Activated T-cell treated with anti-CD3 and anti-CD28 coated beads, Interleukin-2, amount 50 U/mL, for 24 hours (primary cell): ENCODE results near the gene PBX2.
"Not testable (repeated sequence)": the region's sequence is repeated elsewhere in the genome, so short reads cannot be mapped to it uniquely, and the experiment has no call there.

ENCODE experiments used
- DNase-seq: peaks from one replicate; pipeline ENCODE4 v3.0.0-alpha.2; 2020
- H3K27ac Mint-ChIP-seq: 2 replicates; pipeline ENCODE4 v1.8.0; 2020; ENCODE audit warnings: mild to moderate bottlenecking, mixed read lengths
- H3K27me3 Mint-ChIP-seq: 2 replicates; pipeline ENCODE4 v1.8.0; 2020; ENCODE audit warnings: mixed read lengths
- H3K36me3 Mint-ChIP-seq: 2 replicates; pipeline ENCODE4 v1.8.0; 2020; ENCODE audit warnings: low read depth, mixed read lengths
- H3K4me1 Mint-ChIP-seq: 2 replicates; pipeline ENCODE4 v1.8.0; 2020; ENCODE audit warnings: low read depth, mixed read lengths
- H3K4me3 Mint-ChIP-seq: 2 replicates; pipeline ENCODE4 v1.8.0; 2020; ENCODE audit warnings: mild to moderate bottlenecking, moderate library complexity, mixed read lengths
- H3K9me3 Mint-ChIP-seq: 2 replicates; pipeline ENCODE4 v1.8.0; 2020; ENCODE audit warnings: mixed read lengths

The PBX2 gene

DNA sequence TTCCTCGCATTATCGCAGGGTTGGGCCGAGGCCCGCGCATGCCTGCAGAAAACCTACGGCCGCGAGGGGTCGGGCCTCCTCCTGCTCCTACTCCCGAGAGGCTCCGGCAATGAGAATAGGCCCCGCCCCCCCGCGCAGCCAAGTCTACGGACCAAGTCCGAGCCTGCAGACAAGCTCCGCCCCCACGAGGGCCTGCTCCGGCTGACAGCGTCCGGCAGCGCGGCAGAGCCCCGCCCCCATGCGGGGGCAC lies 5.6 kb upstream of the PBX2 start:
- Mint-ChIP-seq H3K4me1 (peaks cover 45% of the 10 kb centered on the region), H3K27me3 (no peaks in the 10 kb centered on the region), H3K9me3 (no peaks in the 10 kb centered on the region), H3K4me3 (peak overlapping the region; percentile 96), H3K36me3 (peaks cover 25% of the 10 kb centered on the region), H3K27ac (peak overlapping the region; percentile 99)
- DNase-seq, result peak; percentile 100

GRCh38 chr6:32194825-32195651 lies 5.0 kb upstream of the PBX2 start:
- Mint-ChIP-seq H3K27ac (peak overlapping the region; percentile 99), H3K4me1 (peaks cover 47% of the 10 kb centered on the region), H3K36me3 (peaks cover 29% of the 10 kb centered on the region), H3K27me3 (no peaks in the 10 kb centered on the region), H3K4me3 (peak overlapping the region; percentile 96), H3K9me3 (no peaks in the 10 kb centered on the region)
- no peak for DNase-seq

GRCh38 chr6:32194388-32194787 lies 4.4 kb upstream of the PBX2 start:
- H3K4me3 Mint-ChIP-seq, result peak overlapping the region; percentile 96
- H3K9me3 Mint-ChIP-seq, result no peaks in the 10 kb centered on the region
- no peaks in the 10 kb centered on the region for H3K27me3 Mint-ChIP-seq
- peaks cover 30% of the 10 kb centered on the region for H3K36me3 Mint-ChIP-seq
- no peak for DNase-seq
- H3K4me1 Mint-ChIP-seq, result peaks cover 47% of the 10 kb centered on the region
- peak overlapping the region; percentile 99 for H3K27ac Mint-ChIP-seq

GRCh38 chr6:32193096-32193495 lies 3.1 kb upstream of the PBX2 start:
- Mint-ChIP-seq H3K4me1 (peaks cover 58% of the 10 kb centered on the region), H3K36me3 (peaks cover 43% of the 10 kb centered on the region), H3K27ac (peak overlapping the region; percentile 99), H3K4me3 (peak overlapping the region; percentile 90)
- not testable (repeated sequence) for H3K9me3 Mint-ChIP-seq, DNase-seq, H3K27me3 Mint-ChIP-seq

- DNase-seq, result peak; percentile 69
- Mint-ChIP-seq H3K4me3 (peak within 1 kb of the TSS; percentile 90), H3K9me3 (no peaks in the 10 kb centered on the region), H3K27ac (peak within 1 kb of the TSS; percentile 99), H3K4me1 (peaks cover 63% of the 10 kb centered on the region), H3K36me3 (peaks cover 48% of the 10 kb centered on the region), H3K27me3 (no peaks in the 10 kb centered on the region)
Observed at GRCh38 chr6:32192608-32193039, 2.6 kb upstream of the PBX2 start, which contains the start of gene GPSM3. GPSM3 (minus strand) TSS chr6:32192643; CDS start chr6:32192513, 130 bp downstream.

GRCh38 chr6:32191696-32192607 lies 1.9 kb upstream of the PBX2 start:
- peak overlapping the region; percentile 99 for H3K27ac Mint-ChIP-seq

GRCh38 chr6:32190911-32191677 lies 1.1 kb upstream of the PBX2 start:
- Mint-ChIP-seq H3K36me3 (peaks cover 61% of the 10 kb centered on the region), H3K4me1 (peaks cover 71% of the 10 kb centered on the region), H3K4me3 (peak overlapping the region; percentile 90)

More at GRCh38 chr6:32191696-32192607, 1.9 kb upstream of the PBX2 start:
- Mint-ChIP-seq H3K27me3 (no peaks in the 10 kb centered on the region), H3K4me3 (peak overlapping the region; percentile 90), H3K4me1 (peaks cover 68% of the 10 kb centered on the region), H3K9me3 (no peaks in the 10 kb centered on the region), H3K36me3 (peaks cover 54% of the 10 kb centered on the region)
- DNase-seq, result no peak

GRCh38 chr6:32189742-32190053 lies 304 bp downstream of the PBX2 start:
- peak overlapping the region; percentile 92 for H3K27ac Mint-ChIP-seq
- H3K27me3 Mint-ChIP-seq, result no peaks in the 10 kb centered on the region
- DNase-seq, result no peak
- H3K36me3 Mint-ChIP-seq, result peaks cover 68% of the 10 kb centered on the region
- H3K4me1 Mint-ChIP-seq, result peaks cover 71% of the 10 kb centered on the region
- H3K9me3 Mint-ChIP-seq, result no peaks in the 10 kb centered on the region
- H3K4me3 Mint-ChIP-seq, result peak overlapping the region; percentile 93

More at GRCh38 chr6:32190911-32191677, 1.1 kb upstream of the PBX2 start:
- no peaks in the 10 kb centered on the region for H3K27me3 Mint-ChIP-seq
- DNase-seq, result no peak
- H3K9me3 Mint-ChIP-seq, result no peaks in the 10 kb centered on the region
- peak overlapping the region; percentile 99 for H3K27ac Mint-ChIP-seq

DNA sequence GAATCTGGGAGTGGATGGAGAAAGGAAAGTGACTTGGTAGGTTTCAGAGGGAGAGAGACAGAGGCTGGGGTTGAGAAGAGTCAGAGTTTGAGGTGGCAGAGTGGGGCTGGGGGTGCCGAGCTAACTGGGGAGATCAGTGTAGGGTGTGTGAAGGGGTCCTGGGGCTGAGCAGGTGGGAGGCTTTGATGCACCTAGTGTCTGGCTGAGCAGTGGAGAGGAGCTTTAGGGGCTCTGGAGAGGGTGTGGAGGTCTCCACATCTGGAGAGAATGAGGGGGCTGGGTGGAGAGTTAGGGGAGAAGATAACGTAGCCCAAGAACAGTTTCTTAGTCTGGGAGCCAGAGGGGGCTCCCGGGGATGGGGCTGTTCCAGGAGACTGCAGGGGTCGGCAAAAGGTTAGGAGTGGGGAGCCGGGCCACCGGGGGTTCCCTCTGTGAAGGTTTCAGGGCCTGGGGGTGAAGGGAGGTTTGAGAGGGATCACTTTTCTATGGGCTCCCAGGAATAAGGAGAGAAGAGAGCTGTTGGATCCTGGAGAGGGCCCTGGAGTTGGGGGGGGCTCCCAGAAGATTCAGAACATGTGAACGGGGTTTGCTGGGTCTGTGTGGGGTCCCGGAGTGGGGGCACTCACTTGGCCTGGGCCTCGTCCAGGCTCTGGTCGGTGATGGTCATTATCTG lies 797 bp downstream of the PBX2 start:
- no peaks in the 10 kb centered on the region for H3K9me3 Mint-ChIP-seq
- peak; percentile 39 for DNase-seq
- peak overlapping the region; percentile 93 for H3K4me3 Mint-ChIP-seq
- H3K27me3 Mint-ChIP-seq, result no peaks in the 10 kb centered on the region
- peaks cover 68% of the 10 kb centered on the region for H3K4me1 Mint-ChIP-seq
- peak overlapping the region; percentile 92 for H3K27ac Mint-ChIP-seq
- H3K36me3 Mint-ChIP-seq, result peaks cover 70% of the 10 kb centered on the region

DNA sequence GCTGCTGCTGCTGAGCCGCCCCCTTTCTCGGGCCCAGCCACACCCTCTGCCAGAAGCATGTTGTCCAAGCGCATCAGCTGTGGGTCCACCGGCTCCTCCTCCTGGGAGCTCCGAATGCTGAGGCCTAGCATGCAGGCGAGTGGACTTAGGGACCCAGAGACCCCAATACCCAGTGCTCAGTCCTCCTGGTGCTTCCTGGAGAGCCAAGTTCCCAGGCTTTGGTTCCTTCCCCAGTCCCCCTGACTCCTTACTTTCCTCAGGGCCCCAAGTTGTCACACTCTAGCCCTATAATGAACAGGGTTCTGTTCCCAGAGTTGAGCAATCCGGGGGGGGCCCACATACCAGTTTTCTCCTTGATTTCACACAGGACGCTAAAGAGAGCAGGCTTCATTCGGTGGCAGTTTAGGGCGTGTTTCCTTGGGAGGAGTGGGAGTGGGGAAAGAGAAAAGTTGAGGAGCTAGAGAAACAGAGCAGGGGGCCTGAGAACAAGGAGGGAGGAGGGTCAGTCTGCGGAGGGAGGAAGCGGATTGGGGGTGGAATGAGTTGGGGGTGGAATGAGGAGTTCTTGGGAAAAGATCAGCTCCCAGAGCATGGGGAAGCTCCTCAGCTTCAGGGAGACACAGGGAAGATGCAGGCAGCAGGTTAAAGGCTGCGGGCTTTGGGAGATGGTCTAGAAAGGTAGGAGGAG lies 1.5 kb downstream of the PBX2 start:
- no peaks in the 10 kb centered on the region for H3K27me3 Mint-ChIP-seq
- H3K36me3 Mint-ChIP-seq, result peaks cover 77% of the 10 kb centered on the region
- no peaks in the 10 kb centered on the region for H3K9me3 Mint-ChIP-seq
- peak overlapping the region; percentile 93 for H3K4me3 Mint-ChIP-seq
- H3K4me1 Mint-ChIP-seq, result peaks cover 66% of the 10 kb centered on the region
- no peak for DNase-seq
- peak overlapping the region; percentile 92 for H3K27ac Mint-ChIP-seq

- Mint-ChIP-seq H3K27ac (peak overlapping the region; percentile 92), H3K4me1 (peaks cover 67% of the 10 kb centered on the region), H3K36me3 (peaks cover 83% of the 10 kb centered on the region), H3K4me3 (peak overlapping the region; percentile 93)
- not testable (repeated sequence) for H3K9me3 Mint-ChIP-seq, DNase-seq, H3K27me3 Mint-ChIP-seq
Observed at GRCh38 chr6:32187725-32188380, 2.1 kb downstream of the PBX2 start.

- H3K4me1 Mint-ChIP-seq, result peaks cover 70% of the 10 kb centered on the region
- peak; percentile 30 for DNase-seq
- H3K27me3 Mint-ChIP-seq, result no peaks in the 10 kb centered on the region
- H3K27ac Mint-ChIP-seq, result peak overlapping the region; percentile 92
- H3K4me3 Mint-ChIP-seq, result peak overlapping the region; percentile 56
- no peaks in the 10 kb centered on the region for H3K9me3 Mint-ChIP-seq
- H3K36me3 Mint-ChIP-seq, result peaks cover 83% of the 10 kb centered on the region
Observed at GRCh38 chr6:32187009-32187709, 2.8 kb downstream of the PBX2 start.
